ENCODE measurements around the gene ARHGAP33. TPM values are rescaled to one million over a fixed set of nuclear protein-coding genes. Genes with fewer than 3 reads are reported as not detected.
A peak's percentile ranks its signal among the peaks of the same experiment; 100 is the strongest.

The ARHGAP33 gene
- total and polyA plus RNA-seq, 10 donors, result 3.1 to 25.2 (median 12.6) TPM

DNA sequence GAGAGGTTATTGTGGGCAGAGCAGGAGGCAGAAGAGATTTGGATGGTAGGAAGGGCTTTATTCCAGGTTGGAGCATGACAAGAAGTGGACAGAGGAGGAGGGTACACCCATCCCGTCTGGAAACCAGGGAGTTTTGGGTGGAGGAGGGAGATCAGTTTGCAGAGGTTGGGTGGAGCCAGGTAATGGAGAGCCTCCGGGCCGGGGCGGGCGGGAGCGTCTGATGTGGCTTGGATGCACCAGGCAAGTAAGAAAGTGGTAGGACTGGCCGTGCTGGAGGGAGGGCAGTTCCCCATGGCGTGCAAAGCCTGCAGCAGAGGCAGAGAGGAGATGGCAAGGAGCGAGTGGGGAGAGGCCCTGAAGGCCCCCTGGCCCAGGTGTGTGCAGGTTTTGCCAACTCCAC, 44.0 kb upstream of the ARHGAP33 start:
- H3K27ac ChIP-seq, result no peak overlapping the region
- 90 to 98% (median 94%) methylated on average over 9 of the region's 9 CpGs for WGBS, 5 donors
- H3K36me3 ChIP-seq, result peaks cover 0 to 100% (median 100%) of the 10 kb centered on the region in 6 donors
- no peaks in the 10 kb centered on the region for H3K9me3 ChIP-seq
- intact Hi-C loops (cut with DNase I; ENCODE audit: low total_unique reads), result no loop called here
- no peak for DNase-seq
- TF ChIP-seq POLR2AphosphoS5 (IDR thresholded peaks at IDR 0.05), result peak in 1 of 3 donors; percentile 37
- TF ChIP-seq, protein P1, sequence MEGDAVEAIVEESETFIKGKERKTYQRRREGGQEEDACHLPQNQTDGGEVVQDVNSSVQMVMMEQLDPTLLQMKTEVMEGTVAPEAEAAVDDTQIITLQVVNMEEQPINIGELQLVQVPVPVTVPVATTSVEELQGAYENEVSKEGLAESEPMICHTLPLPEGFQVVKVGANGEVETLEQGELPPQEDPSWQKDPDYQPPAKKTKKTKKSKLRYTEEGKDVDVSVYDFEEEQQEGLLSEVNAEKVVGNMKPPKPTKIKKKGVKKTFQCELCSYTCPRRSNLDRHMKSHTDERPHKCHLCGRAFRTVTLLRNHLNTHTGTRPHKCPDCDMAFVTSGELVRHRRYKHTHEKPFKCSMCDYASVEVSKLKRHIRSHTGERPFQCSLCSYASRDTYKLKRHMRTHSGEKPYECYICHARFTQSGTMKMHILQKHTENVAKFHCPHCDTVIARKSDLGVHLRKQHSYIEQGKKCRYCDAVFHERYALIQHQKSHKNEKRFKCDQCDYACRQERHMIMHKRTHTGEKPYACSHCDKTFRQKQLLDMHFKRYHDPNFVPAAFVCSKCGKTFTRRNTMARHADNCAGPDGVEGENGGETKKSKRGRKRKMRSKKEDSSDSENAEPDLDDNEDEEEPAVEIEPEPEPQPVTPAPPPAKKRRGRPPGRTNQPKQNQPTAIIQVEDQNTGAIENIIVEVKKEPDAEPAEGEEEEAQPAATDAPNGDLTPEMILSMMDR (IDR thresholded peaks at IDR 0.05 in 8 of 11, conservative IDR thresholded peaks at IDR 0.05 in 3 of 11), result no peak
- no peak overlapping the region for H3K4me3 ChIP-seq
- H3K27me3 ChIP-seq (replicated peaks in 1 of 7), result no peaks in the 10 kb centered on the region
- peaks cover 0 to 3% (median 0%) of the 10 kb centered on the region in 6 donors for H3K4me1 ChIP-seq

DNA sequence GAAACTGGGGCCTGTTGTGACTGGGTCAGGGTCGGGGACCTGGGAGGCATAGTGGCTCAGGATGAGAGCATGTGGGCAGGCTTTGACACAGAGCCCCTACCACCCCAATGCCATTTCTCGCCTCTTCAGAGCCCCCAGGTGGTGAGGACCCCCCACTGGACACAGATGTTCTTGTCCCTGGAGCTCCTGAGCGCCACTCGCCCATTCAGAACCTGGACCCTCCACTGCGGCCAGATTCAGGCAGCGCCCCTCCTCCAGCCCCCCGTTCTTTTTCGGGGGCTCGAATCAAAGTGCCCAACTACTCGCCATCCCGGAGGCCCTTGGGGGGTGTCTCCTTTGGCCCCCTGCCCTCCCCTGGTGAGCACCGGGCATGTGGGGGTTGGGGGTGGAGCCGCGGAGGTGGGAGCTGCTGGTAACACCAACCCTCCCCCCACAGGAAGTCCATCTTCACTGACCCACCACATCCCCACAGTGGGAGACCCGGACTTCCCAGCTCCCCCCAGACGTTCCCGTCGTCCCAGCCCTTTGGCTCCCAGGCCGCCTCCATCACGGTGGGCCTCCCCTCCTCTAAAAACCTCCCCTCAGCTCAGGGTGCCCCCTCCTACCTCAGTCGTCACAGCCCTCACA, 43.5 kb upstream of the ARHGAP33 start:
- no peak for DNase-seq
- 87 to 92% (median 89%) methylated on average over 20 to 21 of the region's 21 CpGs for WGBS, 5 donors
- peaks cover 0 to 6% (median 0%) of the 10 kb centered on the region in 6 donors for H3K4me1 ChIP-seq
- H3K9me3 ChIP-seq, result no peaks in the 10 kb centered on the region
- intact Hi-C loops (cut with DNase I; ENCODE audit: low total_unique reads), result no loop called here
- H3K27ac ChIP-seq, result no peak overlapping the region
- TF ChIP-seq, protein P1 (IDR thresholded peaks at IDR 0.05 in 8 of 11, conservative IDR thresholded peaks at IDR 0.05 in 3 of 11), result no peak
- TF ChIP-seq POLR2A (IDR thresholded peaks at IDR 0.05) (no peak), POLR2AphosphoS5 (IDR thresholded peaks at IDR 0.05) (no peak)
- peaks cover 0 to 100% (median 100%) of the 10 kb centered on the region in 6 donors for H3K36me3 ChIP-seq
- H3K4me3 ChIP-seq, result no peak overlapping the region
- H3K27me3 ChIP-seq (replicated peaks in 1 of 7), result no peaks in the 10 kb centered on the region

DNA sequence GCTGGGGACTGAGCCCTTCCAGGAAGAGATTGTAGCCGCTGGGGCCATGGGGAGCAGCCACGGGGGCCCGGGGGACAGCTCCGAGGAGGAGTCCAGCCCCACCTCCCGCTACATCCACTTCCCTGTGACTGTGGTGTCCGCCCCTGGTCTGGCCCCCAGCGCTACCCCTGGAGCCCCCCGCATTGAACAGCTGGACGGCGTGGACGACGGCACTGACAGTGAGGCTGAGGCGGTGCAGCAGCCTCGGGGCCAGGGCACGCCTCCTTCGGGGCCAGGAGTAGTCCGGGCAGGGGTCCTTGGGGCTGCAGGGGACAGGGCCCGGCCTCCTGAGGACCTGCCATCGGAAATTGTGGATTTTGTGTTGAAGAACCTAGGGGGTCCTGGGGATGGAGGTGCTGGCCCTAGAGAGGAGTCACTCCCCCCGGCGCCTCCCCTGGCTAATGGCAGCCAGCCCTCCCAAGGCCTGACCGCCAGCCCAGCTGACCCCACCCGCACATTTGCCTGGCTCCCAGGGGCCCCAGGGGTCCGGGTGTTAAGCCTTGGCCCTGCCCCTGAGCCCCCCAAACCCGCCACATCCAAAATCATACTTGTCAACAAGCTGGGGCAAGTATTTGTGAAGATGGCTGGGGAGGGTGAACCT, 42.7 kb upstream of the ARHGAP33 start:
- no peak overlapping the region for H3K27ac ChIP-seq
- intact Hi-C loops (cut with DNase I; ENCODE audit: low total_unique reads), result no loop called here
- no peaks in the 10 kb centered on the region for H3K9me3 ChIP-seq
- no peak for DNase-seq
- 91 to 98% (median 92%) methylated on average over 17 to 25 of the region's 25 CpGs for WGBS, 5 donors
- H3K4me1 ChIP-seq, result peaks cover 0 to 14% (median 2%) of the 10 kb centered on the region in 6 donors
- peak in 2 of 3 donors; percentile 39 to 65 for TF ChIP-seq POLR2AphosphoS5 (IDR thresholded peaks at IDR 0.05)
- TF ChIP-seq, protein P1 (IDR thresholded peaks at IDR 0.05 in 8 of 11, conservative IDR thresholded peaks at IDR 0.05 in 3 of 11), result no peak
- H3K36me3 ChIP-seq, result peaks cover 0 to 100% (median 100%) of the 10 kb centered on the region in 6 donors
- no peak overlapping the region for H3K4me3 ChIP-seq
- H3K27me3 ChIP-seq (replicated peaks in 1 of 7), result no peaks in the 10 kb centered on the region
